Measurements from ENCODE around the gene NFKBIE.

- TF ChIP-seq CTCF (optimal IDR thresholded peaks at IDR 0.05 in 1 of 3, IDR thresholded peaks at IDR 0.05 in 1 of 3, conservative IDR thresholded peaks at IDR 0.05 in 1 of 3; ENCODE audit: extremely low read depth in 1 of 3, insufficient read depth in 2 of 3, low read length in 3 of 3) (no peak), EZH2 (IDR thresholded peaks at IDR 0.05; ENCODE audit: low read length) (no peak)
These were observed 18.8 kb upstream of the NFKBIE start for GRCh38 chr6:44284121-44284520.
